Left lobe of liver (tissue), 2 donors: ENCODE results near the gene CDK5R2. TPM values are rescaled to one million over a fixed set of nuclear protein-coding genes. Genes with fewer than 3 reads are reported as not detected.

Experiments used
- ATAC-seq: fragments of 200-7000 bp; cut with Tn5 transposase; one replicate; pipeline ENCODE4 v1.9.1; 2020; ENCODE audit warnings: mild to moderate bottlenecking, moderate library complexity
- DNase-seq: peaks from one replicate; pipeline ENCODE4 v3.0.0-alpha.2; 2020; ENCODE audit warnings: low spot score
- total RNA-seq: library from RNA; stranded (reverse); gene quantifications from one replicate; pipeline ENCODE4 v1.2.1, GENCODE V29; 2021
- donor health status: DM: no; HTN: no; CAD: no; lungs with moderate emphysema.
- donor health status: DM: no; HTN: yes; CAD: no.

Gene CDK5R2
- total RNA-seq, 1 donor from 2014 or later, result not detected

DNA sequence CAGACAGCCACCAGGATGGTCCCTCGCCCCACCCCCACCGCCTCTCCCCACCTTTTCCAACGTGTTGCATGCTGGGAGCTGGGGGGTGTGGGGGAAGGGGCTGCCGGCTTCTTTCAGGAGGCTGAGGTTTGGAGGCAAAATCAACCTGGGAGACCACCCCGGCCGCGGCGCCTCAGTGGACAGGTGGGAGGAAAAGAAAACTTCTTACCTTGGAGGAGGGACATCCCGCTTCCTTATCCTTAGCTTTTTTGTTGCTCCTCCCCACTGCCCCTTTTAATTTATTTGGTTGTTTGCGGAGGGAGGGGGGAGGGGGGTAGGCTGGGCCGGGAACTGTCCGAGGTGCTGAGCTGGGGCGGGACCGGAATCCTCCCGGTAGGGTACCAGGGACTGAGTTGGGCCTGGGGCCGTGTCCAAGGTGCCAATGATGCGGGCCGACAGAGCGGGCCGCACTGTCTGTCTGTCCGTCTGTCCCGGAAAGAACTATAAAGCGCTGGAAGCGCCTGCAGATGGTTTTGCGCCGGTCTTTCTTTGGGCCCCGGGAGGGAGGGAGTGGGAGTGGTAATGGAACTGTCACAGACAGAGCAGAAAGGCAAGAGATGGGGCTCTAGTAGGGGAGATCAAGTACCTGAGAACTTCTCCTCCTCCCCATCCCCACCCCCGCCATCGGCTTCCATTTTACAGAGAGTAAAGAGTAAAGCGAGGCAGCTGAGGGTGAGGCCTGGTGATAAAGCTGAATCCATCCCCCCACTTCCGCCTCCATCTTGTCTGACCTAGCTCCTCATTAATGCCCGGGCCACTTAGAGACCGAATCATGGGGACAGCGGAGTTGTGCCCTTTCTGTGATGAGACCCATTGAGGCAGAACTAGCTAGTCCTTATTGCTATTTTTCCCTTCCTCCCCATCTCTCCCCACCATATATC, 2.4 kb downstream of the CDK5R2 start:
- no peak for ATAC-seq
- peak; percentile 37 for DNase-seq

- ATAC-seq (peak; percentile 62), DNase-seq (peak; percentile 48)
These were observed 3.5 kb downstream of the CDK5R2 start for GRCh38 chr2:218962859-218963492.

DNA sequence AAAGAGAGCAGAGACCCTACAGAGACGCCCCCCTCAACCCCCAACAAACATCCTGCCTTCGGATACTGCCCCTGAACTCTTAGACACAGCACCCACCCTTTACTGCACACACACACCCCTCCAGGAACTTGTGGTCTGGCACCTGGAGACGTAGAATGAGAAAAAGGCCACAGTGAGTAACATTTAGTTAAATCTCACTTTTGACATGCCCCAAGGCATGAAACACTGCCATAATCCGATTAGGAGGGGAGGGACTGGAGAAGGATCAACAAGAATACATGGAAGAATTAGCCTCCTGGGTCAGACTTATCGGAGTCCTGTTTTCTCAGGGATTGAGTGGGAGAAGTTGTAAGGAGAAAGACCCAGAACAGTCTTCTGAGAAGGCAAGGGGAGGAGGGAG, 4.1 kb downstream of the CDK5R2 start:
- no peak for DNase-seq
- no peak for ATAC-seq

GRCh38 chr2:218964041-218964771, 4.7 kb downstream of the CDK5R2 start:
- ATAC-seq (no peak), DNase-seq (no peak)

DNA sequence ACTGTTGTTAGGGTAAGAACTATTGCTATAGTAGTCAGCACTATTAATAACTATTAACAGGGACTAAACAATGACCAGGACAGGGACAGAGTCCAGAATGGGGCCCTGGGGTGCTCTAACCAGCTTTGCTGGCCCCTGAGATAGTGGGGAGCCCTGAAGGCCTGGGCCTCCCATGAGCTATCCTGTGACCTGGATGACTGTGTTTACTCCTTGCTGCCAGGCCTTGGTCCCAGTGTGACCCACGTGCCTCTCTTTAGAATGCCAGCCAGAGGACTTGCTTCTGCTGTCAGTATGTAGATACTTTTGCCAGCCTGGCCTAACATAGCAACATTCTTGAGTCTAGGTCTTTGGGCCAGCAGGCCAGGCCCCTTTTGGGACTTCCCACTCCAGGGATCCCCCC, 11.4 kb downstream of the CDK5R2 start:
- DNase-seq, result no peak
- ATAC-seq, result no peak

GRCh38 chr2:218975060-218975777, 15.8 kb downstream of the CDK5R2 start:
- ATAC-seq (no peak), DNase-seq (no peak)

GRCh38 chr2:218979846-218980734, 20.6 kb downstream of the CDK5R2 start:
- DNase-seq, result peak; percentile 80
- peak; percentile 95 for ATAC-seq

DNA sequence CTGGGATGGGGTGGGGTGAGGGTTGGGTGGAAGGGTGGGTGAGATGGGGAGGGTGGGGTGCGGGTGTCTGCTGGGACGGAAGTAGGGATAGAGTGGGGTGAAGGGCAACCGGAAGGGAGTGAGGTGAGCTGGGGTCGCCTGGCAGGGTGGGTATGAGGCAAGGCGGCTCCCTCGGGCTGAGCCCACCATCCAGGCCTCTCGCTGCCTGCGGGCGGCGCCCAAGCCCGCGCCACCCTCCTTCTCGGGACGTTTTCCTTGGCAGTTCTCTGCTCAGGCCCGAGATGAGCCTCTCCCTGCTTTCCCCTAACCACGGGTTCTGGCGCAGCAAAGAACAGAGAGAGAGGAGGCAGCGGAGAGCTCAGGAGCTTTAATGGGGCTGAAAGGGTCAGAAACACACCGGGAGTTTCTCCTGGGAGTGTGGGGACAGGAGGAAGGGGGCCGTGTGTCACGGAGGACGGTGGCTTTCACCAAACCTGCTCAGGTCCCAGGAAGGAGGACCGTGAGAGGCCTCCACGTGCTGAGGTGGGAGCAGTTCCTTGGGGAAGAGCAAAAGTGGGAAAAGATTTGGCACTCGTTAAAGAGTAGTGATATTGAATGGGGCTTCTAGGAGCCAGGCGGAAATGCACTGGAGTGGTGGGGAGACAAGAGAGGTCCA, 21.4 kb downstream of the CDK5R2 start:
- DNase-seq, result no peak

GRCh38 chr2:218981390-218981880, 22.0 kb downstream of the CDK5R2 start:
- DNase-seq (no peak), ATAC-seq (no peak)

More for the DNA sequence above, 21.4 kb downstream of the CDK5R2 start:
- ATAC-seq, result no peak

DNA sequence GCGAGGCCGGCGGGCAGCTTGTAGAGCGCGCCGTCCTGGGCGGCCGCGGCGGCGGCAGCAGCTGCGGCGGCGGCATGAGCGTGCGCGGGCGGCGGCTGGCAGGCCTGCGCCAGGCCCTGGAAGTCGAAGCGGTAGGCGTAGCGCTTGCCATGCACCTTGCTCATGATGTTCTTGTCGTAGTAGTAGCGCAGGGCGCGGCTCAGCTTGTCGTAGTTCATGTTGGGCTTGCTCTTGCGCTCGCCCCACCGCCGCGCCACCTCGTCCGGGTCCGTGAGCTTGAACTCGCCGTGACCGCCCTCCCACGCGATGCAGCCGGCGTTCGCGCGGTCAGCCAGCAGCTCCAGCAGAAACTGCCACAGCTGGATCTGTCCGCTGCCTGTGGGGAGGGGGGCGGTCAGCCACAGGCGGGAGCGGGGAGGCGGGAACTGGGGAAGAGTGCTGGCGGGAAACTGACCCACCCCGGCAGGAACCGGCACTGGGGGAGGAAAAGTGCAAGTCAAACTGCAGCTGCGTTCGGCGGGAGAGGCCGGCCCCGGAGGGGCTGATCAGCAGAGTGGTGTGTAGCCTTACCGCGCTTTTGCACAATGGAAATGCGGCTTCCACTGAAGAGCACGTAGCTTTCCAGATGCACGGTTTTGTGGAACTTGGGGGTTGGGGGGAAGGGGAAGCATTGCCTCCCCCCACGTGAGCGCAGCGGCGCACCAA, 22.6 kb downstream of the CDK5R2 start:
- ATAC-seq, result peak; percentile 63

GRCh38 chr2:218982586-218983262, 23.3 kb downstream of the CDK5R2 start:
- DNase-seq, result no peak
- ATAC-seq, result no peak

More for the DNA sequence above, 22.6 kb downstream of the CDK5R2 start:
- DNase-seq, result no peak

DNA sequence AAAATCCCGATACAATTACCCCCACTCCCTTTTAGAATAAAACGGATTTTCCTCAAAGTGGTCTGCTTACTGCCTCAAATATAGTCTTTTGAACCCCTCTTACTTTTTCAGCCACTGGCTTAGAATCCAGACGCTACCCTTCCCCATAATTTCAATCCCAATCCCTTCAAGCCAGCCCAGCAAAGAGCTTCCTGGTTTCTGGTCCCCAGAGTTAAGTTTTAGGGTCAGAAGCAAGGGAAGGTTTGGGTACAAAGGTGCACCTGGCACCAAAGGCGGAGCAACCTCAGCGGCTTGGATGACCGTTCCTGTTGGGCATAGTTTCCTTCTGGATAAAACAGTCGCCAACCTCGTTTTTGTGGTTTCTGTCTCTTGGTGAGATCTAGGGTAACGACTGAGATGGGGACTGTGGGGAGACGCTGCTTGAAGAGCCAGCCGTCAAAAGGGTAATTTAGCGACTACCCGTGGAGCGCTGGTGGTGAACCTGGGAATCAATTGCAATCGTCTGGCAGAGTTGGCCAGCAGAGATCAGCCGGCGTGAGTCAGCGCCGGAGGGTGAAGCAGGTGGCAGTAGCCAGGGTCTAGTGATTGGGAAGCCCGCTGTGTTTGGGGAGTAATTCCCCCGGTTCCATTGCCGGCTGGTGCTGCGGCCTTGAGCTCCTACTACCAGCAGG, 23.9 kb downstream of the CDK5R2 start:
- no peak for DNase-seq
- ATAC-seq, result no peak

GRCh38 chr2:218983934-218984238, 24.4 kb downstream of the CDK5R2 start:
- no peak for ATAC-seq
- DNase-seq, result no peak

GRCh38 chr2:218984239-218985020, 25.0 kb downstream of the CDK5R2 start:
- no peak for DNase-seq
- ATAC-seq, result peak; percentile 3

GRCh38 chr2:218985021-218985324, 25.5 kb downstream of the CDK5R2 start, which contains the start of gene FEV:
Gene FEV (minus strand): TSS chr2:218985184. CDS start chr2:218985075, 109 bp downstream.
- ATAC-seq (no peak), DNase-seq (no peak)

DNA sequence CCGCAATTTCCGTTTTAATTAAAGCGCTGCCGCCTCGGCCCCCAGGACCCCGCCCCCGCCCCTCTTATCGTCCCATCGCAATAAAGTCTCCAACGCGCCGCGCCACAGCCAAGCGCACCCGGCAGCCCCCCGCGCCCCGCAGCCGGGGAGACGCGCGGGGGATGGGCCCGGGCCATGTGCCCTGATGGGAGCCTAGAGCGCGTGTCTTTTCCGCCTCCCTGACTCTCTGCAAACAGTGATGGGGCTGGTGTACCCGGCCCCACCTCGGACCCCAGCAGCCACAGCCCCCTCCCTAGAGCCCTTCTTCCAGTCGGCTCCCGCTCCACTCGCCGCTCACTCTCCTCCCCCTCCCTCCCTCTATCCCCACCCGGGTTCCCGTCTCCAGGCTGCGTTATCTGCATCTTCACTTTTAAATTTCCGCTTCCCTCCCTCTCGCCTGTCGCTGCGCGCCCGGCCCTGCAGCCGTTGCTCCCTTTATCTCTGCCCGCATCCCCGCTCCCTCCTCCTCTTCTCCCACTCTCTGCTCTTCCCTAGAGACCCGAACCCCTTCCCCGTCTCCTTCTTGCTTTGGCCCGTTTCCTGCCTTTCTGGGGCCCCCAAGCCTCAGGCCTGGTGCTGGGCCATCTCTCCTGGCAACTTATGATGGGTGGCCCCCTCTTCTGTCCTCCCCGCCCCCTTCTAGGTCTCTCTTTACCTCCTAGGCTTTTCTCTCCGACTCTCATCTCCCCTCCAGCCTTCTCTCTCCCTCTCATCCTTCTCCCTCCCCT, 26.0 kb downstream of the CDK5R2 start:
- ATAC-seq (no peak), DNase-seq (no peak)
